ENCODE results near the gene RAD51AP2.
"Not testable (repeated sequence)": the region's sequence is repeated elsewhere in the genome, so short reads cannot be mapped to it uniquely, and the experiment has no call there.

Gene RAD51AP2

GRCh38 chr2:17536416-17536815 is 18.2 kb upstream of the RAD51AP2 start:
- FAIRE-seq = no peak

- no peak for FAIRE-seq
These were observed 15.3 kb upstream of the RAD51AP2 start for GRCh38 chr2:17533546-17533945.

- FAIRE-seq = no peak
These were observed 11.5 kb upstream of the RAD51AP2 start for GRCh38 chr2:17529771-17530170.

- no peak for FAIRE-seq
These were observed 4.1 kb upstream of the RAD51AP2 start for GRCh38 chr2:17522303-17522702.

- no peak for FAIRE-seq
These were observed 3.4 kb upstream of the RAD51AP2 start for GRCh38 chr2:17521621-17522020.

- no peak for FAIRE-seq
These were observed 2.5 kb upstream of the RAD51AP2 start for GRCh38 chr2:17520761-17521160.

GRCh38 chr2:17519486-17519885 is 1.2 kb upstream of the RAD51AP2 start:
- FAIRE-seq = no peak

GRCh38 chr2:17517481-17518211 is 594 bp downstream of the RAD51AP2 start:
- FAIRE-seq = no peak

GRCh38 chr2:17515652-17516051 is 2.6 kb downstream of the RAD51AP2 start:
- FAIRE-seq = peak; percentile 17

GRCh38 chr2:17506736-17507616 is 11.3 kb downstream of the RAD51AP2 start:
- FAIRE-seq = no peak

GRCh38 chr2:17497718-17498117 is 20.5 kb downstream of the RAD51AP2 start:
- no peak for FAIRE-seq

- FAIRE-seq = no peak
These were observed 22.6 kb downstream of the RAD51AP2 start for GRCh38 chr2:17495590-17495989.

GRCh38 chr2:17490165-17490564 is 28.1 kb downstream of the RAD51AP2 start:
- not testable (repeated sequence) for FAIRE-seq

GRCh38 chr2:17488610-17489009 is 29.6 kb downstream of the RAD51AP2 start:
- not testable (repeated sequence) for FAIRE-seq

GRCh38 chr2:17483496-17483895 is 34.7 kb downstream of the RAD51AP2 start:
- FAIRE-seq = no peak

GRCh38 chr2:17482651-17483050 is 35.6 kb downstream of the RAD51AP2 start:
- no peak for FAIRE-seq

GRCh38 chr2:17479875-17480274 is 38.4 kb downstream of the RAD51AP2 start:
- no peak for FAIRE-seq

GRCh38 chr2:17476830-17477229 is 41.4 kb downstream of the RAD51AP2 start:
- no peak for FAIRE-seq

GRCh38 chr2:17476064-17476463 is 42.2 kb downstream of the RAD51AP2 start:
- FAIRE-seq = no peak

GRCh38 chr2:17475286-17475685 is 43.0 kb downstream of the RAD51AP2 start:
- FAIRE-seq = no peak

- no peak for FAIRE-seq
These were observed 46.3 kb downstream of the RAD51AP2 start for GRCh38 chr2:17471979-17472378.

GRCh38 chr2:17470855-17471641 is 47.2 kb downstream of the RAD51AP2 start:
- no peak for FAIRE-seq

- no peak for FAIRE-seq
These were observed 57.2 kb downstream of the RAD51AP2 start for GRCh38 chr2:17461087-17461475.
